Lower lobe of right lung (tissue), 2 donors: Measurements from ENCODE around the gene ALAS2. TPM values are rescaled to one million over a fixed set of nuclear protein-coding genes. Genes with fewer than 3 reads are reported as not detected.

Experiments used
- ATAC-seq, 2 donors: fragments of 200-7000 bp; cut with Tn5 transposase; one replicate each; pipeline ENCODE4 v1.9.1; 2020 to 2022; ENCODE audit warnings: mild to moderate bottlenecking in 2 of 2, moderate library complexity in 2 of 2
- DNase-seq: peaks from one replicate; pipeline ENCODE4 v3.0.0-alpha.2; 2020
- H3K27ac ChIP-seq: fragments of 200-600 bp; one replicate; pipeline ENCODE4 v1.8.0; 2022
- H3K27me3 ChIP-seq: fragments of 200-600 bp; one replicate; pipeline ENCODE4 v1.8.0; 2022; ENCODE audit warnings: low read depth
- H3K36me3 ChIP-seq: fragments of 200-600 bp; one replicate; pipeline ENCODE4 v1.8.0; 2022; ENCODE audit warnings: mild to moderate bottlenecking
- H3K4me1 ChIP-seq: fragments of 200-600 bp; one replicate; pipeline ENCODE4 v1.8.0; 2022
- H3K4me3 ChIP-seq: fragments of 200-600 bp; one replicate; pipeline ENCODE4 v1.8.0; 2022; ENCODE audit warnings: mild to moderate bottlenecking
- H3K9me3 ChIP-seq: fragments of 200-600 bp; one replicate; pipeline ENCODE4 v1.8.0; 2022
- intact Hi-C: fragments of 100-400 bp; cut with DNase I; formaldehyde crosslinking; loops from one replicate; pipeline ENCODE4 v1.11.0; 2022
- total RNA-seq: library from RNA; stranded (reverse); fragmentation: NEBNext Ultra II Directional; extraction: Animal tissue kit (Norgen Biotek cat#: 25700); gene quantifications from one replicate; pipeline ENCODE4 v1.2.1, GENCODE V29; 2021
- TF ChIP-seq, protein P1 (sequence below): fragments of 200-600 bp; IDR thresholded peaks from one replicate; pipeline ENCODE4 v1.8.0; 2022; ENCODE audit warnings: antibody characterized with exemption, mild to moderate bottlenecking
- donor health status: DM: no; HTN: yes; CAD: no; lungs with severe emphysema.

Gene ALAS2
- total RNA-seq, 1 donor from 2014 or later, result 0.89 TPM

GRCh38 chrX:55008571-55009358 is 22.0 kb downstream of the ALAS2 start:
- DNase-seq (no peak), ATAC-seq (peak; percentile 36 to 70)
- H3K27ac ChIP-seq, result no peak overlapping the region
- TF ChIP-seq, protein P1, sequence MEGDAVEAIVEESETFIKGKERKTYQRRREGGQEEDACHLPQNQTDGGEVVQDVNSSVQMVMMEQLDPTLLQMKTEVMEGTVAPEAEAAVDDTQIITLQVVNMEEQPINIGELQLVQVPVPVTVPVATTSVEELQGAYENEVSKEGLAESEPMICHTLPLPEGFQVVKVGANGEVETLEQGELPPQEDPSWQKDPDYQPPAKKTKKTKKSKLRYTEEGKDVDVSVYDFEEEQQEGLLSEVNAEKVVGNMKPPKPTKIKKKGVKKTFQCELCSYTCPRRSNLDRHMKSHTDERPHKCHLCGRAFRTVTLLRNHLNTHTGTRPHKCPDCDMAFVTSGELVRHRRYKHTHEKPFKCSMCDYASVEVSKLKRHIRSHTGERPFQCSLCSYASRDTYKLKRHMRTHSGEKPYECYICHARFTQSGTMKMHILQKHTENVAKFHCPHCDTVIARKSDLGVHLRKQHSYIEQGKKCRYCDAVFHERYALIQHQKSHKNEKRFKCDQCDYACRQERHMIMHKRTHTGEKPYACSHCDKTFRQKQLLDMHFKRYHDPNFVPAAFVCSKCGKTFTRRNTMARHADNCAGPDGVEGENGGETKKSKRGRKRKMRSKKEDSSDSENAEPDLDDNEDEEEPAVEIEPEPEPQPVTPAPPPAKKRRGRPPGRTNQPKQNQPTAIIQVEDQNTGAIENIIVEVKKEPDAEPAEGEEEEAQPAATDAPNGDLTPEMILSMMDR, result no peak
- no peaks in the 10 kb centered on the region for H3K27me3 ChIP-seq
- H3K36me3 ChIP-seq, result peaks cover 11% of the 10 kb centered on the region
- intact Hi-C loops, result no loop called here
- H3K4me1 ChIP-seq, result peaks cover 6% of the 10 kb centered on the region
- H3K4me3 ChIP-seq, result no peak overlapping the region
- no peaks in the 10 kb centered on the region for H3K9me3 ChIP-seq

GRCh38 chrX:55007656-55008055 is 23.1 kb downstream of the ALAS2 start:
- H3K9me3 ChIP-seq, result no peaks in the 10 kb centered on the region
- H3K4me3 ChIP-seq, result no peak overlapping the region
- TF ChIP-seq, protein P1, result no peak
- H3K4me1 ChIP-seq, result peaks cover 6% of the 10 kb centered on the region
- DNase-seq, result no peak
- no peaks in the 10 kb centered on the region for H3K27me3 ChIP-seq
- H3K27ac ChIP-seq, result no peak overlapping the region
- peak; percentile 39 to 65 for ATAC-seq
- peaks cover 19% of the 10 kb centered on the region for H3K36me3 ChIP-seq
- intact Hi-C loops, result no loop called here

DNA sequence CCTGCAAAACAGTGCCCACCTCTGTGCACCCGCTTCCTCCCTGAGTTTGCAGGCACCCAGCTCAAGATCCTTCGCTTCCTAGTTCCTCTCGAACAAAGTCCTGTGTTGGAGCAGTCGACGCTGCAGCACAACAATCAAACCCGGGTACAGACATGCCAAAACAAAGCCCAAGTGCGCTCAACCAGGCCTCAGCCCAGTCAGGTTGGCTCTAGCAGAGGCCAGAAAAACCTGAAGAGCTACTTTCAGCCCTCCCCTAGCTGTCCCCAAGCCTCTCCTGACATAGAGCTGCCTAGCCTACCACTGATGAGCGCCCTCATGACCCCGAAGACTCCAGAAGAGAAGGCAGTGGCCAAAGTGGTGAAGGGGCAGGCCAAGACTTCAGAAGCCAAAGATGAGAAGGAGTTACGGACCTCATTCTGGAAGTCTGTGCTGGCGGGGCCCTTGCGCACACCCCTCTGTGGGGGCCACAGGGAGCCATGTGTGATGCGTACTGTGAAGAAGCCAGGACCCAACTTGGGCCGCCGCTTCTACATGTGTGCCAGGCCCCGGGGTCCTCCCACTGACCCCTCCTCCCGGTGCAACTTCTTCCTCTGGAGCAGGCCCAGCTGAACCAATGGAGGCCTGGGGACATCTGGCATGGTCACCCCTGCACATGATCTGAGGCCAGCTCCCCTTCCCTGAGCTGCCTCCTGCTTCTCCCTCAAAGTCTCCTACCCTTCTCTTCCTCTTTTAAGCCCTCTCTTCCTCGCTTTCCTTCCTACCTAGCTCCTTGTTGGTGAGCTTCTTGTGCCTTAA is 23.8 kb downstream of the ALAS2 start:
- peaks cover 6% of the 10 kb centered on the region for H3K4me1 ChIP-seq
- TF ChIP-seq, protein P1, result no peak
- DNase-seq (no peak), ATAC-seq (no peak)
- H3K9me3 ChIP-seq, result no peaks in the 10 kb centered on the region
- H3K27ac ChIP-seq, result no peak overlapping the region
- H3K27me3 ChIP-seq, result no peaks in the 10 kb centered on the region
- intact Hi-C loops, result no loop called here
- no peak overlapping the region for H3K4me3 ChIP-seq
- peaks cover 21% of the 10 kb centered on the region for H3K36me3 ChIP-seq

DNA sequence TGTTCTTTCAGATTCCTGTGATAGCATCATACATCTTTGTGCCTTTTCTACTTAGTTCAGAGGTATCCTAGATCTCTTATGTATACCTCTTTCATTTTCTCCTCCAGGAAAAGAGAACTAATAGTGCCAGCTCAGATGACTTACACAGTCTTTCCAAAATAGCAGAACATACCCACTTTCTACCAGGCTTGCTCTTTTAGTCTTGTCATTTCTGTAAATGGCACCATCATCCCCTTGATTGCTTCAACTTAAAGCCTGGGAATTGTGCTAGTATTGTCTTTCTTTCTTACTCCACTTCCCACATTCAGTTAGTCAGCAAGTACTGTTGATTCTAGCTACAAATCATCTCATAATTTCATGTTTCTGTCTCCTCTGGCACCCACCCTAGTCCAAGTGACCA is 25.5 kb downstream of the ALAS2 start:
- DNase-seq (no peak), ATAC-seq (no peak)
- intact Hi-C loops, result no loop called here
- peaks cover 10% of the 10 kb centered on the region for H3K4me1 ChIP-seq
- no peak overlapping the region for H3K4me3 ChIP-seq
- H3K36me3 ChIP-seq, result peaks cover 21% of the 10 kb centered on the region
- H3K27ac ChIP-seq, result no peak overlapping the region
- TF ChIP-seq, protein P1, result no peak
- H3K9me3 ChIP-seq, result no peaks in the 10 kb centered on the region
- no peaks in the 10 kb centered on the region for H3K27me3 ChIP-seq

DNA sequence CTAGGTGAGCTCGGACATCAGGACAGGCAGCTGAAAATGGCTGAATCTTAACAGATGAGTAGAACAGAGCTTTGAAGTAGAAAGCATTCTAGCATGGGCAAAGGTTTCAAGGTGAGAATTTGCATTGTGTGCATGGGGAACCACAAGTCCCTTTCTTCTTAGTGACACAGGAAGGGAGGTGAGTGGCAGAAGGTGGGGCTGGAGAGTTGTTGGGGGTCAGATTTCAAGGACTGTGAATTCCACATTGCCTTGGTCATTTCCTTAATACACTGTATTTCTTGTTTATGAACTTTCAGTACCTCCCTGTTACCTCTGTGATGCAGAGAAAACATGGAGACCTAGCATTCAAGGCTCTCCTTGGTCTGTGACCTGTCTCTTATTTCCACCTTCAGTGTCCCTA is 26.5 kb downstream of the ALAS2 start:
- peaks cover 21% of the 10 kb centered on the region for H3K36me3 ChIP-seq
- no peak for ATAC-seq
- peaks cover 10% of the 10 kb centered on the region for H3K4me1 ChIP-seq

More for the DNA sequence above, 26.5 kb downstream of the ALAS2 start:
- TF ChIP-seq, protein P1, result no peak
- H3K4me3 ChIP-seq, result no peak overlapping the region
- H3K27me3 ChIP-seq, result no peaks in the 10 kb centered on the region
- DNase-seq, result no peak
- intact Hi-C loops, result no loop called here
- no peaks in the 10 kb centered on the region for H3K9me3 ChIP-seq
- H3K27ac ChIP-seq, result no peak overlapping the region
